ENCODE results near the gene THBS4. TPM values are rescaled to one million over a fixed set of nuclear protein-coding genes. Genes with fewer than 3 reads are reported as not detected.

The THBS4 gene
- total RNA-seq, 2 donors from 2014 or later = 0.31 TPM; not detected in 1

GRCh38 chr5:80124121-80124918 lies 89.2 kb downstream of the THBS4 start:
- peaks cover 0 to 5% of the 10 kb centered on the region in 2 donors for H3K27me3 Mint-ChIP-seq
- DNase-seq (ENCODE audit: low spot score) (no peak), ATAC-seq (no peak)
- H3K36me3 Mint-ChIP-seq = no peaks in the 10 kb centered on the region
- no peak overlapping the region for H3K4me3 Mint-ChIP-seq
- H3K9me3 Mint-ChIP-seq = no peaks in the 10 kb centered on the region
- H3K4me1 Mint-ChIP-seq (ENCODE audit: low read depth in 2 of 2) = peaks cover 9 to 16% of the 10 kb centered on the region in 2 donors
- no peak overlapping the region for H3K27ac Mint-ChIP-seq

DNA sequence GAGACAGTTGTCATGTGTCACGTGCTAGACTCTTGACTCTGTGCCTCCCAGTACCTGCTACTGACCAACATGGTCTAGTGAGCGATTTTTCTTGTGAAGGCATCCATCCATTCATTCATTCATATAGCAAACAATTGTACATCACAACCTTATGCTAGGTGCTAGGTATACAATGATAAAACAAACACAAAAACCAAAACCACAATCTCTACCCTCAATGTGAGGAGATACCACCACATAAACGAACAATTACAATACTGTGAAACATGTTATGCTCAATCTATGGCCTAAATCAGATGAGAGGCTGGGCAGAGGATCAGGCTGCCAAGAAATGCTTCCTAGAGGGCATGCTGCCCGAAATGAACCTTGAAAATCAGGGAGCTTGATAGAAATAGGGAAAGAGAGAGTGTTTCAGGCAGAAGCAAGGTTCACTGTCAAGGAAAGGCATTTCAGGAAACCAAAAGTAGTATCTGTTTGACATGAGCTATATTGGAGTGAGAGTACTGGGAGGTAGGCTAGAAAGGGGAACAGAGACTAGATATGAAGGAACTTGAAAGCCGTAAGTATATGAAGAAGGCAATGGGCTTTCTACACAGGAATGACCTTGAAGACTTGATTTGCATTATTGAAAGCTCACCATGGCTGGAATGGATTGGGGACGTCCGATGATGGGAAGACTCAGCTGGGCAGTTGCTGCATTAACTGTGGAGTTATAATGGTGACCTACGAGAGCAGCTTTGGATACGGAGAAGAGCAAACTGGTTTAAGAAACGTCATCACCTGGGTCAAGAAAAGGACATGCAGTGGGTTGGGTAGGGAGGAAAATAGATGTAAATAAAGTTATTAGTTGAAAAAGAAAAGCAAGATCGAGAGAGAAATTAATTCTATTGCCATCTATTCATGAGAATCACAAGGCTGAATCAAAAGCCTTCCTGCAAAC lies 90.1 kb downstream of the THBS4 start:
- no peaks in the 10 kb centered on the region for H3K36me3 Mint-ChIP-seq
- H3K4me1 Mint-ChIP-seq (ENCODE audit: low read depth in 2 of 2) = peaks cover 9 to 16% of the 10 kb centered on the region in 2 donors
- no peaks in the 10 kb centered on the region for H3K9me3 Mint-ChIP-seq
- ATAC-seq (peak in 1 of 2 donors; percentile 8), DNase-seq (ENCODE audit: low spot score) (no peak)
- peak overlapping the region; percentile 72 for H3K4me3 Mint-ChIP-seq
- peak overlapping the region in 1 of 2 donors; percentile 17 for H3K27ac Mint-ChIP-seq
- H3K27me3 Mint-ChIP-seq = peaks cover 0 to 5% of the 10 kb centered on the region in 2 donors

DNA sequence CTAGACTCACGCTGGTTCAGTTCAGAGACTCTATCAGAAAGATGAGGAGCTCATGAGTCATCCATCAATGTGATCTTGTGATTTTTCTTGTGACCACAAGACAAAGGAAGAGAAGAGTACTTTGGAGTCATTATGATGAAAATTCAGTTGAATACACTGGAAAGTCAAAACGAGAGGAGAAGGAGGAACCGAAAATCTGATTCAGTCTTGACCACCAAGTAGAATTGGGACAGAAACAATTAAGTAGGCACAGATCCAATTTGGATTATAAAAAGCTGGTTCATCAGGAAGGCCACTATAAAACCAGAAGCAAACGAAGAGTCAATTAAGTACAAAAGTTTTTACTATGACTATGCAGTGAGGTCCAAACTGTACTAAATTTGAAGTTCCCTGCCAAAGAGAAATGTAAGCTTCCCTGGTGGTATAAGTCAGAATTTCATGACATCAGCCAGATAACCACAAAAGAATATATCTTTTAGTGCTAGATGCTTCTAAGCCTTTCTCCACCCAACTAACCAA lies 90.9 kb downstream of the THBS4 start:
- Mint-ChIP-seq H3K9me3 (no peaks in the 10 kb centered on the region), H3K27ac (peak overlapping the region in 1 of 2 donors; percentile 17), H3K36me3 (no peaks in the 10 kb centered on the region), H3K27me3 (peaks cover 0 to 5% of the 10 kb centered on the region in 2 donors), H3K4me1 (ENCODE audit: low read depth in 2 of 2) (peaks cover 9 to 16% of the 10 kb centered on the region in 2 donors), H3K4me3 (peak overlapping the region; percentile 72)
- DNase-seq (ENCODE audit: low spot score) = no peak
- ATAC-seq = peak; percentile 32 to 82

GRCh38 chr5:80127116-80127552 lies 92.0 kb downstream of the THBS4 start:
- DNase-seq (ENCODE audit: low spot score) = no peak
- no peaks in the 10 kb centered on the region for H3K36me3 Mint-ChIP-seq
- no peak overlapping the region for H3K4me3 Mint-ChIP-seq
- H3K4me1 Mint-ChIP-seq (ENCODE audit: low read depth in 2 of 2) = peaks cover 9 to 16% of the 10 kb centered on the region in 2 donors
- no peak overlapping the region for H3K27ac Mint-ChIP-seq
- H3K27me3 Mint-ChIP-seq = peaks cover 0 to 5% of the 10 kb centered on the region in 2 donors
- ATAC-seq = peak in 1 of 2 donors; percentile 67
- H3K9me3 Mint-ChIP-seq = no peaks in the 10 kb centered on the region

GRCh38 chr5:80128141-80128540 lies 93.0 kb downstream of the THBS4 start:
- DNase-seq (ENCODE audit: low spot score) (no peak), ATAC-seq (no peak)
- Mint-ChIP-seq H3K9me3 (no peaks in the 10 kb centered on the region), H3K4me1 (ENCODE audit: low read depth in 2 of 2) (peaks cover 9 to 16% of the 10 kb centered on the region in 2 donors), H3K27ac (no peak overlapping the region), H3K4me3 (no peak overlapping the region), H3K36me3 (no peaks in the 10 kb centered on the region), H3K27me3 (peaks cover 0 to 5% of the 10 kb centered on the region in 2 donors)

- DNase-seq (ENCODE audit: low spot score) = no peak
- H3K4me3 Mint-ChIP-seq = no peak overlapping the region
- peaks cover 9 to 16% of the 10 kb centered on the region in 2 donors for H3K4me1 Mint-ChIP-seq (ENCODE audit: low read depth in 2 of 2)
- no peak overlapping the region for H3K27ac Mint-ChIP-seq
- peaks cover 0 to 4% of the 10 kb centered on the region in 2 donors for H3K27me3 Mint-ChIP-seq
- no peaks in the 10 kb centered on the region for H3K36me3 Mint-ChIP-seq
- ATAC-seq = no peak
- H3K9me3 Mint-ChIP-seq = no peaks in the 10 kb centered on the region
These were observed 94.0 kb downstream of the THBS4 start for GRCh38 chr5:80129146-80129545.

Other genes starting within 250 kb of the THBS4 start
- gene MTX3, start 44.1 kb upstream of the THBS4 start, total RNA-seq = 10 to 100 TPM; 10.3 to 18.2 TPM
- 1 to 10 TPM; 6.4 to 7.4 TPM for gene SERINC5, start 220.7 kb downstream of the THBS4 start, total RNA-seq

All from natural killer cell treated with Interleukin-12 subunit alpha and Interleukin-12 subunit beta and Interleukin-15 and Interleukin-18, amount 100 ng/mL, for 72 hours (primary cell).